HG03469 (cell line): ENCODE results near the gene NCKAP1.
"Not testable (repeated sequence)": the region's sequence is repeated elsewhere in the genome, so short reads cannot be mapped to it uniquely, and the experiment has no call there.

Experiments
- ATAC-seq: cut with Tn5 transposase; IDR thresholded peaks from one replicate; pipeline ENCODE4 v1.9.1; 2021; ENCODE audit warnings: mild to moderate bottlenecking, moderate library complexity, moderate number of reproducible peaks; ENCODE audit not compliant: unreplicated experiment

Gene NCKAP1

DNA sequence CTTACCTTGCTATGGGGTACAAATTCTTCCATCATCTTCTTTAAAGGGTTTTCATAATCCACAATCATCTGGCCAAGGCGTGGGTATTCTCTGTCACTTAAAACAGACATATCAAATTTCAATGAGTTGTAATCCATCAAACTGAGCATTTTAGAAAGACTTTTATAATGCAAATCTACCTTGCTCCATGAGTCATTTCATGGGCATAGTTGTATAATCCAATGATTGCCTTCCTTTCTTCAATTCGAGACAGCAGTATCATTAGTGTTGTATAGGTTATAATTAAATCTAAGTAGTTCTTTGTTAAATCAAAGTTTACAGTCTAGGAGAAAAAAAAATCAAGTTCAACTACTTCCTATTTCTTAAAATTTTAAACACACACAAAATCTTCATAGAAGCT is 36.3 kb downstream of the NCKAP1 start:
- no peak for ATAC-seq

- ATAC-seq, result no peak
These were observed 37.4 kb downstream of the NCKAP1 start for GRCh38 chr2:183000846-183001245.

GRCh38 chr2:182999348-183000028 is 38.8 kb downstream of the NCKAP1 start:
- no peak for ATAC-seq

DNA sequence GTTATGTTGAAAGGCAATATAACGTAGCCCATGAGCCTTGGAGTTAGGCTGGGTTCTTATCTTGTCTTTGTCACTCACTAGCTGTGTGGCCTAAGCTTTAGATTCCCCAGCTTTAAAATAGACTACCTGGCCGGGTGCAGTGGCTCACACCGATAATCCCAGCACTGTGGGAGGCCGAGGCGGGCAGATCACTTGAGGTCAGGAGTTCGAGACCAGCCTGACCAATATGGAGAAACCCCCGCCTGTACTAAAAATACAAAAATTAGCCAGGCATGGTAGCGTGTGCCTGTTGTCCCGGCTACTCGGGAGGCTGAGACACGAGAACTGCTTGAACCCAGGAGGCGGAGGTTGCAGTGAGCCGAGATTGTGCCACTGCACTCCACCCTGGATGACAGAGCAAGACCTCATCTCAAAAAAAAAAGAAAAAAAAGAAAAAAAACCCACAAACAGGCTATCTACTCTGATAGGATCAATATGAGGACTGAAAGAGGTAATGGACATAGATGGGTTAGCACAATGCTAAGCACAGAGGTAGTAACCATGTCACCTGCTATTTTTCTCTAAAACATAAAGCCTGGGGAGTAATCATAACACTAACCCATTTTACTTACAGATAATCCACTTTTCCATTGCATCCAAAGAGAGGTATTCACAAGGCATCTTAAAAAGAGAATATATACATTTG is 43.9 kb downstream of the NCKAP1 start:
- no peak for ATAC-seq

DNA sequence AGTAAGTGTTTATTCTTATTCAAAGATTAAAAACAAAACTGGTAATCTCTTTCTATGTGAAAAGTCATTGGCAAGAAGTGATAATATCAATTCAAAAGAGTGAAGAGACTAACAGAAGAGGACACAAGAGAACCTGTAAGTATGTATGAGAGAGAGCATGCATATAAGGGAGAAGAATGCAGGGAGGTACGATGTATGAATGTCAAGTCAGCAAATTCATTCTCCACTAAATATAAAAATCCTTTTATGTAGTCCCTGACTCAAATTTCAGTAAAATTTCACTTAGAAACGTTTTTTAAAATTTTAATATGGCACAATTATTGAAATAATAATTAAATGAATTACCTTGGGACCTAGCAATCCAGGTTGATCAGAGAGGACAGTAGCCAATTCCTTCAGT is 55.3 kb downstream of the NCKAP1 start:
- no peak for ATAC-seq

DNA sequence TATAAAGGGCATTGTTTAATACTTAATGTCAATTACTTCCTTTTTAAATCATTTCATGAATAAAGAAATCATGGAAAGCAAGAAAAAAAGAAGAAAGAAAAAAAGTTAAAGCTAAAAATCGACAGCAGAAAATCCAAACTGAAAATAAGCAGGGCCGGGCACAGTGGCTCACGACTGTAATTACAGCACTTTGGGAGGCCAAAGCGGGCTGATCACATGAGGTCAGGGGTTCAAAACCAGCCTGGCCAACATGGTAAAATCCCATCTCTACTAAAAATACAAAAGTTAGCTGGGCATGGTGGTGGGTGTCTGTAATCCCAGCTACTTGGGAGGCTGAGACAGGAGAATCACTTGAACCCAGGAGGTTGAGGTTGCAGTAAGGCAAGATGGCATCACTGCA is 56.8 kb downstream of the NCKAP1 start:
- ATAC-seq, result not testable (repeated sequence)

- no peak for ATAC-seq
These were observed 57.6 kb downstream of the NCKAP1 start for GRCh38 chr2:182980652-182981051.

GRCh38 chr2:182980115-182980514 is 58.1 kb downstream of the NCKAP1 start:
- ATAC-seq, result peak; percentile 63

- ATAC-seq, result no peak
These were observed 60.8 kb downstream of the NCKAP1 start for GRCh38 chr2:182977463-182977862.

DNA sequence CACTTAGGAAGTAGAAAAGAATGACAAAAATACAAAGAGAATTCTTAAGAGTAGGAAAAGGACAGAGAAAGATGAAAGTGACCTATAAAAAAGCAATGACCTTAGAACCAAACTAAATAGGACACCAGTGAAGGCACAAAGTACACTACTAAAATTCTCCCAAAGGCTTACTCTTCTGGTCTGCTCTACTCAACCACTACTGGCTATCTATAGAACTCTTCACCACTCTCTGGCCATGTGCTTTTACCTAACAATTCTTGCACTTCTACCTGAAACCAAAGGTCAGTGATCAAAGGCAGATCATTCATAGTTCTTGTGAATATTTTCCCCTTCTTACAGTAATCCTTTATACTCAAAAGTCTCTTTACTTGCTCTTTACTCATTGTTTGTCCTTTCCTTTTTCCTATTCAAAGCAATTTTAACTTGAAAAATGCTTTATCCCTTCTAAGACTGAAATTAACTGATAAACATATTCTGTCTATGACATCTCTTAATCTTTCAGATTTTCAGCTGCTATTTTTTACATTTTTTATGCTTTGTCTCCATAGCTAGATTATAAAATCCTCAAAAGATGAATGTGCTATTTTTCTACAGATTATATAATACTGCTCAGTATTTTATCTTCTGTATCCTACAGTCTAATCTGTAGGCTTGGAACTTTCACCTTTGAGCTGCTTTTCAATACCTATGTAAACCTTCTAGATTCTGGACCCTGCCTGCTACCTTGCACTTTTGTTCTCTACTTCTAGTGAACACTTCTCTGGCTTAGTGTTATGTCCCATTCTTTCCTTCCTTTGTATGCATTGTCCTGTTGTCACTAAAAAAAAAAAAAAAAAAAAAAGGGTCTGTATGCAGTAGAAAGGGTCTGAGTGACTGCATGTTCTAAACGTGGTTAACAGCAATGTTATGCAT is 64.6 kb downstream of the NCKAP1 start:
- no peak for ATAC-seq

DNA sequence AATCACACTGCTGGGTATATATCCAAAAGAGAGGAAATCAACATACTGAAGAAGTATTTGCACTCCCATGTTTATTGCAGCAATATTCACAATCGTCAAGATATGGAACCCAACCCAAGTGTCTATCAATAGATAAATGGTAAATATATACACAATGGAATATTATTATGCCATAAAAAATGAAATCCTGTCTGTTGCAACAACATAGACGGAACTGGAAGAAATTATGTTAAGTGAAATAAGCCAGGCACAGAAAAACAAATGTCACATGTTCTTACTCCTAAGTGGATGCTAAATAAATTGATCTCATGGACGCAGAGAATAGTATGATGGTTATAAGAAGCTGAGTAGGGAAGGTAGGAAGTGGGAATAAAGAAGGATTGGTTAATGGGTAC is 65.7 kb downstream of the NCKAP1 start:
- ATAC-seq, result no peak

- no peak for ATAC-seq
These were observed 66.3 kb downstream of the NCKAP1 start for GRCh38 chr2:182971820-182972547.

- ATAC-seq, result no peak
These were observed 67.8 kb downstream of the NCKAP1 start for GRCh38 chr2:182970486-182970885.

DNA sequence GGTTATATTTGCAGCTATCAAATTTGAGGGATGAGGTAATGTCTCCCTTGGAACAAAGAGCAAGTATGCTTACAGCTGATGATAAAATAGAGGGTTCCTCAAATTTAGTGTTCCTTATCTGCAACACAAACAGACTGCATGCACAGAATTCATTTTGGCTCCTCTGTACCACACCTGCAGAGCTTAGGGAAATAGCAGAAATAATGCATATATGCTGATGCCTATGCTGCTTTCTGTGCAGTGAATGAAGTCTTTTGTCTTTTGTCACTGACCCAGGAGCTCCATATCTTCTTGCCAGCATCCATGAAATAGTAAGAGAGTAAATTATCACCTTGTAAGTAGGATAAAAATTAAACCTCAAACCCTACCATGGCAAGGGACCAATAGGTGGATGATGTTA is 69.8 kb downstream of the NCKAP1 start:
- ATAC-seq, result no peak

DNA sequence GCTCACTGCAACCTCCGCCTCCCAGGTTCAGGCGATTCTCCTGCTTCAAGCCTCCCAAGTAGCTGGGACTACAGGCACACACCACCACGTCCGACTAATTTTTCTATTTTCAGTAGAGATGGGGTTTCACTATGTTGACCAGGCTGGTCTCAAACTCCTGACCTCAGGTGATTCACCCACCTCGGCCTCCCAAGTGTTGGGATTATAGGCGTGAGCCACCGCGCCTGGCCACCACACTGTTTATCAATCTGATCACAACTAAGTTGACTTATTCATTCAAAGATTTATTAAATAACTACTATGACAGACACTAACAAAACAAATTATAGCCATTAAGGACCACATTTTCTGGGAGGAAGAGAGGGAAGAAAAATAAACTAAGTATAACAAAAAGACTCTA is 71.9 kb downstream of the NCKAP1 start:
- ATAC-seq, result not testable (repeated sequence)

DNA sequence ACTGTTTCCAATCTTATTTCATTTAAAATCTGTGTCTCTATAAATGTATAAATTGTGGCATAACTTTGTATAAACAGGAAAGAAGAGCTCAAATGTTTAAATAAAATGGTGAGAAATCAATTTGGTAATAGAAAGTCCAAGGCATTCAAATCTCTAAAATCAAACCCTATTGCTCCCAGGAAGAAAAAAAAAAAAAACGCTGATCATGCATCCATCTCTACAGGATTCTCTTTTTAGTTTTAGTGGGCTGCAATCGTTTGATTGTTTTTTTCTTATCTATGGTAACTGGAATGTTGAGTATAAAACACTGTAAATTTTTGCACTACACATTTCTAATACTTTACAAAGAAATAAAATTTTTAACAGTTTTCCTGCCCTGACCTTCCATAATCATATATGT is 75.6 kb downstream of the NCKAP1 start:
- ATAC-seq, result no peak

DNA sequence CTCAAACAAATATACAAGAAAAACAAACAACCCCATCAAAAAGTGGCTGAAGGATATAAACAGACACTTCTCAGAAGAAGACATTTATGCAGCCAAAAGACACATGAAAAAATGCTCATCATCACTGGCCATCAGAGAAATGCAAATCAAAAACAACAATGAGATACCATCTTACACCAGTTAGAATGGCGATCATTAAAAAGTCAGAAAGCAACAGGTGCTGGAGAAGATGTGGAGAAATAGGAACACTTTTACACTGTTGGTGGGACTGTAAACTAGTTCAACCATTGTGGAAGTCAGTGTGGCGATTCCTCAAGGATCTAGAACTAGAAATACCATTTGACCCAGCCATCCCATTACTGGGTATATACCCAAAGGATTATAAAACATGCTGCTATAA is 77.4 kb downstream of the NCKAP1 start:
- ATAC-seq, result not testable (repeated sequence)

DNA sequence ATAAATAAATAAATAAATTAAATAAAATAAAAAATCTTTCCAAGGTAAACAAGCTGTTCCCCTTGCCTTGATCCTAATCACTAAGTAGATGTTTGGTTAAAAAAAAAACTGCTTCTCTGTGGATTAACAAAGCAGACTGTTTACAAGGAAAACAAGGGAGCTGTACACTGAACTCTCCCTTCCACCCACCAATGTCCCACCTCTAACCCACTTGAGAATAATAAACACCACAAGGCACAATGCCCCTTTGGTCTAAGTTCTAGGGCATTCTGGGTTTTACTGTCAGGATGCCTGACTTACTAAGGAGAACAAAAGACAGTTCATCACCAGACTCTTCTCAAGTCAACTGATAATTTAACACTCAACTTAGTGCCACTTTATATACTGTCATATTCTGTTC is 83.5 kb downstream of the NCKAP1 start:
- no peak for ATAC-seq

DNA sequence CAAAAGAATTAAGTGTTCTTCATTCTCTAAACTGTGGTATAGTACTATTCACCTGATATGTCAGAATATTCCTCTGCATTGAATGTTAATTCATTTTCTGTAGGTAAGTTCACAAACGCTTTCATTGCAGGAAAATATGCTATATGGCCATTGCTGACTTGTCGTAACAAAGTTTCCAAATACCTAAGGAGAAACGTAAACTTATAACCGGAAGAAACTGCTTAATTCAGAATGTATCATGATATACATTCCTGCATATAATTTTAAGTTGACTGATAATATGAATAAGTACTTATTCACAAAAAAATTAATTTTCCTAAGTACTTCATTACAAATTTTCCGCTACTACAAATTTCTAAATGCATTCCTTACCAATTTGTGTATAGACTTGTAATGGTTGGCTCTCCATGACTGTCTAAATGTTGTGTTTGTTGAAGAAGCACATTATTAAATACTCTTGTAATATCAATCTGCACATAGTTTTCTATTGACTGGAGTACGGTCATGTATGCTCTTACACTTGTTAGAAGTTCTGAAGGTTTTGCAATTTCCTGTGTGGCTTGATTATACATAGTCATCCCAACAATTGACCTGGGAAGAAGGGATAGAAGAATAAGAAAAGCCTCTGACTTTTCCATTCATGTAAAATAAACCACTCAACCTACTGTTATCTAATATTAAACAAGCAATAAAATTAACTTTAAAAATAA is 85.4 kb downstream of the NCKAP1 start:
- ATAC-seq, result no peak

DNA sequence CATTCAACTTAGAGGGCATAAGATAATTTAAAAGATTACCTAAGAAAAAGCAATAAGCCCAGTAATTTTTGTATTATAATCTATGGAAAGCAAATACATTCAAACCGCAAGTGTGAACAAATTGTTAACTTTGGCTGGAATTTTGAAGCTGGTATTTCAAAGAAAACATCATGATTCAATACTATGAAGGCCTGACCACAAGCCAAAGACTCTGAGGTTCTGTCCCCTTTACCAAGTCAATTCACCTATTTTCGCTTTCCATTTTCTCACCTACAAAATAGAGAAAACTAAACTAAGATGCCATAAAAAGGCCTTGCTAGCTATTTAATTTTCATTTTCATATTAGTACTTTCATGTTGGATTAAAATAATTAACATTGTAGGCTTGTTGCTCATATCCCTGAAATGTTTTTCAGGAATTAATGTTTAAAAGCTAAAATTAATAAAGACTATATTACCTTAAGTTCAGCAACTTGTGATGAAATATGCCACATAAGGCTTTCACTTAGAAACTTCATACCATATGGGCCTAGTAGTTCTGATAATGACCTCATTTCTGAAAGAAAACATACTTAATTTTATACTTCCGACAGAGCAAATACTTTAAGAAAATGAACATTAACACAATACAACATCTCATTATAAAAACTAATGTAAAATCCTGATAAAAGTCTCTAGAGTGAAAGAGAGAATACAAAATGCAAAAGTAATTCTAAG is 86.2 kb downstream of the NCKAP1 start:
- ATAC-seq, result no peak
